GM18867 (cell line): ENCODE results near the gene MAGI2.
"Not testable (repeated sequence)": the region's sequence is repeated elsewhere in the genome, so short reads cannot be mapped to it uniquely, and the experiment has no call there.

Experiments
- ATAC-seq: cut with Tn5 transposase; IDR thresholded peaks from one replicate; pipeline ENCODE4 v1.9.1; 2021; ENCODE audit warnings: mild to moderate bottlenecking, moderate library complexity; ENCODE audit not compliant: unreplicated experiment

The MAGI2 gene

GRCh38 chr7:78265071-78265470 lies 1188.4 kb downstream of the MAGI2 start:
- no peak for ATAC-seq

- ATAC-seq: no peak
These were observed 1189.4 kb downstream of the MAGI2 start for GRCh38 chr7:78264105-78264504.

GRCh38 chr7:78261739-78262138 lies 1191.7 kb downstream of the MAGI2 start:
- ATAC-seq: no peak

GRCh38 chr7:78261302-78261701 lies 1192.2 kb downstream of the MAGI2 start:
- no peak for ATAC-seq

GRCh38 chr7:78260826-78261225 lies 1192.6 kb downstream of the MAGI2 start:
- no peak for ATAC-seq

GRCh38 chr7:78254726-78255055 lies 1198.8 kb downstream of the MAGI2 start:
- ATAC-seq: no peak

- no peak for ATAC-seq
These were observed 1199.4 kb downstream of the MAGI2 start for GRCh38 chr7:78253850-78254725.

- no peak for ATAC-seq
These were observed 1204.6 kb downstream of the MAGI2 start for GRCh38 chr7:78248867-78249266.

GRCh38 chr7:78247910-78248689 lies 1205.4 kb downstream of the MAGI2 start:
- no peak for ATAC-seq

GRCh38 chr7:78240179-78240578 lies 1213.3 kb downstream of the MAGI2 start:
- ATAC-seq: not testable (repeated sequence)

GRCh38 chr7:78234634-78235033 lies 1218.8 kb downstream of the MAGI2 start:
- ATAC-seq: no peak

GRCh38 chr7:78232806-78233205 lies 1220.7 kb downstream of the MAGI2 start:
- no peak for ATAC-seq

- no peak for ATAC-seq
These were observed 1227.3 kb downstream of the MAGI2 start for GRCh38 chr7:78226059-78226719.

- no peak for ATAC-seq
These were observed 1227.9 kb downstream of the MAGI2 start for GRCh38 chr7:78225534-78225933.

- ATAC-seq: no peak
These were observed 1228.5 kb downstream of the MAGI2 start for GRCh38 chr7:78224923-78225322.

- ATAC-seq: no peak
These were observed 1229.9 kb downstream of the MAGI2 start for GRCh38 chr7:78223598-78223997.

GRCh38 chr7:78222001-78222751 lies 1231.3 kb downstream of the MAGI2 start:
- ATAC-seq: no peak

GRCh38 chr7:78220754-78221153 lies 1232.7 kb downstream of the MAGI2 start:
- ATAC-seq: no peak

- ATAC-seq: no peak
These were observed 1234.6 kb downstream of the MAGI2 start for GRCh38 chr7:78218876-78219275.

- no peak for ATAC-seq
These were observed 1235.4 kb downstream of the MAGI2 start for GRCh38 chr7:78218051-78218450.

GRCh38 chr7:78215199-78215598 lies 1238.3 kb downstream of the MAGI2 start:
- no peak for ATAC-seq
